B cell (primary cell): ENCODE measurements around the gene ZFAND6. TPM values are rescaled to one million over a fixed set of nuclear protein-coding genes. Genes with fewer than 3 reads are reported as not detected.

Source experiments
- ATAC-seq: fragments of 200-7000 bp; cut with Tn5 transposase; one replicate; pipeline ENCODE4 v1.10.0; 2021; ENCODE audit warnings: low read depth, mild to moderate bottlenecking, moderate number of reproducible peaks, moderate library complexity
- CTCF ChIA-PET: fragments of 350-600 bp; sonication (Branson Sonifier 250); formaldehyde crosslinking; loops from one replicate; lab custom pipeline; 2021; ENCODE audit warnings: antibody characterized with exemption, inconsistent platforms; lab: Charles Lee
- POLR2A ChIA-PET: fragments of 350-600 bp; sonication (Branson Sonifier 250); formaldehyde crosslinking; loops from one replicate; lab custom pipeline; 2021; ENCODE audit warnings: antibody characterized with exemption; lab: Charles Lee
- DNase-seq: peaks from one replicate; pipeline ENCODE4 v3.0.0; 2013
- H2AFZ ChIP-seq: 2 replicates; pipeline ENCODE4 v1.6.1; 2012; ENCODE audit warnings: mild to moderate bottlenecking, low read depth, low read length; ENCODE audit not compliant: insufficient read depth, poor library complexity, severe bottlenecking
- H3K27ac ChIP-seq, 2 donors: 1 replicate in 1 of 2; 2 replicates in 1 of 2; pipeline ENCODE4 v1.5.1; 2012 to 2013; ENCODE audit warnings: low read length in 2 of 2, mild to moderate bottlenecking in 2 of 2, moderate library complexity in 1 of 2
- H3K27me3 ChIP-seq, 4 experiments: fragments of 200-600 bp in 1 of 4; sonication (generic) in 1 of 4; replicated peaks in 1 of 4; 1 replicate in 2 of 4; 2 replicates in 2 of 4; pipeline versions ENCODE4 v1.6.1 to v1.7.0; 2013 to 2016; ENCODE audit warnings: low read length in 3 of 4, mild to moderate bottlenecking in 2 of 4, mixed read lengths in 1 of 4, moderate library complexity in 1 of 4; ENCODE audit not compliant: insufficient read depth in 4 of 4, control insufficient read depth in 3 of 4; ENCODE audit errors: control extremely low read depth in 1 of 4
- H3K36me3 ChIP-seq, 2 experiments: replicated peaks in 1 of 2; 1 replicate in 1 of 2; 2 replicates in 1 of 2; pipeline versions ENCODE4 v1.6.1 to v1.7.1; 2013; ENCODE audit warnings: low read length in 1 of 2; ENCODE audit not compliant: insufficient read depth in 2 of 2, control insufficient read depth in 1 of 2; ENCODE audit errors: control extremely low read depth in 1 of 2, extremely low read depth in 1 of 2
- H3K4me1 ChIP-seq, 2 donors: fragments of 200-600 bp in 1 of 2; sonication (generic) in 1 of 2; 1 replicate in 1 of 2; 2 replicates in 1 of 2; pipeline versions ENCODE4 v1.5.1 to v1.6.1; 2013 to 2017; ENCODE audit warnings: low read length in 2 of 2; ENCODE audit not compliant: control insufficient read depth in 2 of 2, insufficient read depth in 2 of 2
- H3K4me2 ChIP-seq: replicated peaks from 2 replicates; pipeline ENCODE3; 2012; ENCODE audit warnings: mild to moderate bottlenecking, low read depth, low read length; ENCODE audit not compliant: poor library complexity, severe bottlenecking
- H3K4me3 ChIP-seq, 5 experiments: fragments of 200-600 bp in 1 of 5; sonication (generic) in 1 of 5; 1 replicate in 3 of 5; 2 replicates in 2 of 5; pipeline versions ENCODE4 v1.5.1 to v1.7.0; 2011 to 2016; ENCODE audit warnings: low read length in 4 of 5, mild to moderate bottlenecking in 4 of 5, low read depth in 2 of 5, control low read depth in 1 of 5, moderate library complexity in 1 of 5; ENCODE audit not compliant: insufficient read depth in 1 of 5; ENCODE audit errors: control extremely low read depth in 1 of 5, extremely low read depth in 1 of 5
- H3K79me2 ChIP-seq: fragments of 200-600 bp; sonication (generic); one replicate; pipeline ENCODE4 v1.6.0; 2016; ENCODE audit warnings: low read length; ENCODE audit not compliant: control insufficient read depth, insufficient read depth
- H3K9ac ChIP-seq: fragments of 200-600 bp; sonication (generic); 2 replicates; pipeline ENCODE4 v1.6.1; 2017; ENCODE audit warnings: mild to moderate bottlenecking, low read length, moderate library complexity
- H3K9me3 ChIP-seq, 3 donors: one replicate each; pipeline versions ENCODE4 v1.6.1 to v1.7.1; 2013; ENCODE audit warnings: low read length in 2 of 3; ENCODE audit not compliant: control insufficient read depth in 2 of 3, insufficient read depth in 1 of 3; ENCODE audit errors: control extremely low read depth in 1 of 3
- H4K20me1 ChIP-seq: 2 replicates; pipeline ENCODE4 v1.6.0; 2012; ENCODE audit warnings: mild to moderate bottlenecking, low read length; ENCODE audit not compliant: insufficient read depth, control insufficient read depth, poor library complexity, severe bottlenecking
- H3K27ac Mint-ChIP-seq: one replicate; pipeline ENCODE4 v1.8.0; 2021; ENCODE audit warnings: mixed read lengths
- H3K27me3 Mint-ChIP-seq: one replicate; pipeline ENCODE4 v1.8.0; 2021; ENCODE audit warnings: mixed read lengths
- H3K4me1 Mint-ChIP-seq: one replicate; pipeline ENCODE4 v1.8.0; 2021; ENCODE audit warnings: mixed read lengths
- H3K4me3 Mint-ChIP-seq: one replicate; pipeline ENCODE4 v1.8.0; 2021; ENCODE audit warnings: mixed read lengths
- H3K9me3 Mint-ChIP-seq: one replicate; pipeline ENCODE4 v1.8.0; 2022; ENCODE audit warnings: mixed read lengths; ENCODE audit not compliant: insufficient read depth
- EZH2 ChIP-seq: IDR thresholded peaks from 2 replicates; pipeline ENCODE4 v1.6.1; 2012; ENCODE audit warnings: borderline replicate concordance, low read depth, mild to moderate bottlenecking, moderate library complexity, low read length; ENCODE audit not compliant: insufficient read depth, poor library complexity, severe bottlenecking
- WGBS: methylation state at CpG from one replicate; pipeline ENCODE4 v1.1.5; 2013; ENCODE audit warnings: missing lambda C conversion rate; ENCODE audit not compliant: insufficient coverage; 5-methylcytosine and 5-hydroxymethylcytosine counted together
- intact Hi-C: fragments of 100-400 bp; cut with micrococcal nuclease; formaldehyde crosslinking; loops from one replicate; pipeline ENCODE4 v1.10.0; 2022
- polyA plus RNA-seq: library from polyadenylated mRNA; depleted of rRNA; stranded (reverse); fragments of >200 nt; gene quantifications from 2 replicates; pipeline ENCODE4 v1.2.3, GENCODE V29; 2012
- total RNA-seq, 2 donors: library from RNA; stranded (reverse); fragments of 120-200 nt in 1 of 2; gene quantifications; 1 replicate in 1 of 2; 2 replicates in 1 of 2; pipeline versions ENCODE4 v1.2.3 to v1.2.4, GENCODE V29; 2013 to 2022
- TF ChIP-seq, protein P1 (sequence below): fragments of 200-600 bp; IDR thresholded peaks from one replicate; pipeline ENCODE4 v1.8.0; 2022; ENCODE audit warnings: antibody characterized with exemption, mild to moderate bottlenecking

The ZFAND6 gene
- total and polyA plus RNA-seq, 2 donors (not counting 1 experiment from before 2014, with no cell fraction given), result 60.6 to 144 TPM

DNA sequence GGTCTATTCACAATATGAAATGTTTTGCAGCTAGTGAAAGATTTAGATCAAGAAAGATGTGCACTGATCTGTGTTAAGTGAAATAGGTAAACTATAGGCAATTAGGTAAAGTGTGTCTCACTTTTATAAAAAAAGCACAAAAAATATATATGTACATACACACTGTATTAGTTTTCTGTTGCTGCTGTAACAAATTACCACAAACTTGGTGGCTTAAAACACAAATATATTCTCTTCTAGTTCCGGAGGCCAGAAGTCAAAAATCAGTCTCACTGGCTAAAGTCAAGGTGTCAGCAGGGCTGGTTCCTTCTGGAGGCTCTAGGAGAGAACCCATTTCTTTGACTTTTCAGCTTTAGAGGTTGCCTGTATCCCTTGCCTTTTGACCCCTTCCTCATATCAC lies 104.4 kb downstream of the ZFAND6 start:
- Mint-ChIP-seq H3K4me1 (peaks cover 18% of the 10 kb centered on the region), H3K27me3 (no peaks in the 10 kb centered on the region), H3K27ac (no peak overlapping the region), H3K9me3 (no peaks in the 10 kb centered on the region), H3K4me3 (no peak overlapping the region)
- no peaks in the 10 kb centered on the region for H4K20me1 ChIP-seq
- no peaks in the 10 kb centered on the region for H3K79me2 ChIP-seq
- ATAC-seq (no peak), DNase-seq (no peak)
- no peaks in the 10 kb centered on the region for H3K9me3 ChIP-seq
- no peak overlapping the region for H3K9ac ChIP-seq
- POLR2A ChIA-PET, result no interaction called here
- no peak overlapping the region for H3K4me3 ChIP-seq
- H3K27me3 ChIP-seq, result no peaks in the 10 kb centered on the region
- 83% methylated on average over 1 of the region's 1 CpG for WGBS
- H3K4me2 ChIP-seq, result no peak overlapping the region
- H3K36me3 ChIP-seq, result no peaks in the 10 kb centered on the region
- CTCF ChIA-PET, result no interaction called here
- TF ChIP-seq, protein P1, sequence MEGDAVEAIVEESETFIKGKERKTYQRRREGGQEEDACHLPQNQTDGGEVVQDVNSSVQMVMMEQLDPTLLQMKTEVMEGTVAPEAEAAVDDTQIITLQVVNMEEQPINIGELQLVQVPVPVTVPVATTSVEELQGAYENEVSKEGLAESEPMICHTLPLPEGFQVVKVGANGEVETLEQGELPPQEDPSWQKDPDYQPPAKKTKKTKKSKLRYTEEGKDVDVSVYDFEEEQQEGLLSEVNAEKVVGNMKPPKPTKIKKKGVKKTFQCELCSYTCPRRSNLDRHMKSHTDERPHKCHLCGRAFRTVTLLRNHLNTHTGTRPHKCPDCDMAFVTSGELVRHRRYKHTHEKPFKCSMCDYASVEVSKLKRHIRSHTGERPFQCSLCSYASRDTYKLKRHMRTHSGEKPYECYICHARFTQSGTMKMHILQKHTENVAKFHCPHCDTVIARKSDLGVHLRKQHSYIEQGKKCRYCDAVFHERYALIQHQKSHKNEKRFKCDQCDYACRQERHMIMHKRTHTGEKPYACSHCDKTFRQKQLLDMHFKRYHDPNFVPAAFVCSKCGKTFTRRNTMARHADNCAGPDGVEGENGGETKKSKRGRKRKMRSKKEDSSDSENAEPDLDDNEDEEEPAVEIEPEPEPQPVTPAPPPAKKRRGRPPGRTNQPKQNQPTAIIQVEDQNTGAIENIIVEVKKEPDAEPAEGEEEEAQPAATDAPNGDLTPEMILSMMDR, result no peak
- no peak for TF ChIP-seq EZH2
- H3K27ac ChIP-seq, result no peak overlapping the region
- H2AFZ ChIP-seq, result no peak overlapping the region
- H3K4me1 ChIP-seq, result peaks cover 7 to 11% of the 10 kb centered on the region in 2 donors
- intact Hi-C loops, result no loop called here

DNA sequence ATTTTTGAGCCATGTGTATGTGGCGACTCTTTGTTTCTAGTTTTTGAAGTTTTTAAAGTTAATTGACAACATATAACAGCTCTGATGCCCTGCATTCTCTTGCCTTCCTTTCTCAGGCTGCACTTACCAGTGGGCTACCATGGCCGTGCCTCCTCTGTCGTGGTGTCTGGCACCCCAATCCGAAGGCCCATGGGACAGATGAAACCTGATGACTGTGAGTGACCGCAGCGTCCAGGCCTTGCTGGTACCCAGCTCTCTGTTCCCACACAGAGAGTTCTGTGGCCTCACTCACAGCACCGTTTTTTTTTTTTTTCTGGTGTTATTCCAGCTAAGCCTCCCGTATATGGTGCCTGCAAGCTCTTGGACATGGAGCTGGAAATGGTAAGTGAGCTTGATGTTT lies 108.5 kb downstream of the ZFAND6 start:
- Histone ChIP-seq H3K9me3 (no peaks in the 10 kb centered on the region), H3K36me3 (no peaks in the 10 kb centered on the region), H3K27me3 (no peaks in the 10 kb centered on the region), H2AFZ (no peak overlapping the region), H3K79me2 (no peaks in the 10 kb centered on the region), H3K4me3 (no peak overlapping the region), H3K27ac (no peak overlapping the region), H3K9ac (no peak overlapping the region), H3K4me2 (no peak overlapping the region), H4K20me1 (no peaks in the 10 kb centered on the region), H3K4me1 (no peaks in the 10 kb centered on the region)
- no peak for TF ChIP-seq EZH2
- TF ChIP-seq, protein P1, result no peak
- POLR2A ChIA-PET, result no interaction called here
- Mint-ChIP-seq H3K4me3 (no peak overlapping the region), H3K4me1 (no peaks in the 10 kb centered on the region), H3K27me3 (no peaks in the 10 kb centered on the region), H3K27ac (no peak overlapping the region), H3K9me3 (no peaks in the 10 kb centered on the region)
- WGBS, result 96% methylated on average over 6 of the region's 8 CpGs
- ATAC-seq, result no peak
- intact Hi-C loops, result no loop called here
- CTCF ChIA-PET, result interaction anchor here (0.6 to 1.7 kb wide), 3 partner anchors 16 to 786 kb away, joined by 3 to 4 read pairs (median 3); no protein-coding TSS in a partner anchor
- DNase-seq, result no peak
